Mammary microvascular endothelial cell (primary cell): ENCODE results near the gene HES5. TPM values are rescaled to one million over a fixed set of nuclear protein-coding genes. Genes with fewer than 3 reads are reported as not detected.

Experiments
- total RNA-seq: library from RNA; depleted of rRNA; stranded (reverse); fragments of >200 nt; gene quantifications from 2 replicates; pipeline ENCODE4 v1.2.3, GENCODE V29; 2015

The HES5 gene
- total RNA-seq = not detected in 2 replicates

DNA sequence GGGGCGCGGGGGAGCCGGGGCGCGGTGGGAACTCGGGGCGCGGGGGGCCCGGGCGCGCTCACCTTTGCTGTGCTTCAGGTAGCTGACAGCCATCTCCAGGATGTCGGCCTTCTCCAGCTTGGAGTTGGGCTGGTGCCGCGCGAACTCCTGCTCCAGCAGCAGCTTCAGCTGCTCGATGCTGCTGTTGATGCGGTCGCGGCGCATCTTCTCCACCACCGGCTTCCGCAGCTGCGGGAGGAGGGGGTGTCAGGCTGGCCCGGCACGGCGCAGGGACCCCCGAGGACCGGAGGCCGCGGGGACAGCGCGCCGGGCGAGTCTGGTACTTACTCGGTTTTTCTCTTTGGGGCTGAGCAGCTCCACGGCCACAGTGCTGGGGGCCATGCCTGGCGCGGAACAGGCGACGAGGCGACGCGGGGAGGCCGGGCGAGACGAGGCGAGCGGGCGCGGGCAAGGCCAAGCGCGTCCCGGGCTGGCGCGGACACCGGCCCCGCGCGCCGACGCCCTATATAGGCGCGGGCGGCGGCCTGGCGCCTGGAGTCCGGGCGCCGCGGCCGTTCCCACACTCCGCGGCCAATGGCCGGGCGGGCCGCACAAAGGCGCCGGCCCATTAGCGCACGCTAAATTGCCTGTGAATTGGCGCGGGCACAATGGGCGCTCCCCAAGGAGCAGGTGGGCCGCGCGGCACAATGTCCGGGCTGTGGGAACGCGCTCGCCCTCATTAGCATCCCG lies at the start of gene HES5:
Gene HES5 (minus strand): TSS at position 480 of the 729 bp plus-strand sequence. CDS start 99 bp downstream, at position 381.

GRCh38 chr1:2556277-2556677 lies 26.2 kb upstream of the HES5 start, which contains the start of gene TNFRSF14:
TSS of gene TNFRSF14 (plus strand) at chr1:2556371. CDS start at chr1:2556665, 294 bp downstream.

DNA sequence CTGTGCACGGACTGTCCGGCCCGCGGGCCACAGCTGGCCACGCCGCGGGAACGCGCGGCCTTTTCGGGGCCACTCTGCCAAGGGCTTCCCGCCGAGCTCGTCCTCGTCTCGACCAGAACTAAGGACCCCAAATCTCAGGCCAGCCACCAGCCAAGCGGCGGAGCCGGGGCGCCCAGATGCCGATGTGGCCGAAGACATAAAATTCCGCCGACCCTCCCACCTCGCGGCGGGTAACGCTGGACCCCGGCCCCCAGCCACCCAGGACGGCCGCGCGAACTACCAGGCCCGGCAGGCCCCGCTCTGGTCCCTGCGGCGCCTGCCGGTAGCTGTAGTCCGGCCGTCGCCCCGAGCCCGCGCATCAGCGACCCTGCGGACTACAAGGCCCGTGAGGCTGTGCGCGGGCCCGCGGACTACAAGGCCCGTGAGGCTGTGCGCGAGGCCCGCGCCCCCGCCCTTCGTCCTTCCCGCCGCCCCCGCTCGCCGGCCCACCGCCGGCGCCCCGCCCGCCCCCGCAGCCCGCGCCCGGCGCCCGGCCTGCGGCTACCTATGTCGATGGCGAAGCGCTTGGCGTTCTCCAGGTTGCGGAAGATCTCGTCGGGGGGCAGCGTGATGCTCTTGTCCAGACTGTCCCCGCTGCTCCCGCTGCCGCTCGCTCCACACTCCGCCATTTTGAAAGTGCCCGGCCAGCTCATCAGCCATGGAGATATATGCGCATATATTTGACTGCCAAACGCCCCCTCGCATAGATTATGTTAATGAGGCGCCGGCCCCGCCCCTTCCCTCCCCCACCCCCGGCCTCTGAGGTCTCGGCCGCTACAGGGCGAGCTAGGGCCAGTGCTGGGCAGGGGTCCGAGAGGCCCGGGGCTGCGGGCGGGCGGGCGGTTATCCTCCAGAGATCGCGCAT lies 3.9 kb downstream of the HES5 start, which contains the start of gene PANK4:
Gene PANK4 (minus strand): TSS at position 677 of the 904 bp plus-strand sequence. CDS start 9 bp downstream, at position 668.

Other genes with a start within 250 kb of the HES5 start
- gene MORN1, start 138.7 kb downstream of the HES5 start, total RNA-seq = 2.7 and 3.0 TPM in 2 replicates
- gene RER1, start 138.4 kb downstream of the HES5 start, total RNA-seq = 75.9 and 89.8 TPM in 2 replicates
- gene PEX10, start 117.7 kb downstream of the HES5 start, total RNA-seq = 41.4 and 44.1 TPM in 2 replicates
- 0.13 TPM in 1 of 2 replicates, not detected in the other for gene PLCH2, start 54.0 kb downstream of the HES5 start, total RNA-seq
- 25.0 and 32.5 TPM in 2 replicates for gene PANK4, start 3.7 kb downstream of the HES5 start, total RNA-seq
- gene TNFRSF14, start 26.1 kb upstream of the HES5 start, total RNA-seq = 99.8 and 104 TPM in 2 replicates
- 50.7 and 59.6 TPM in 2 replicates for gene PRXL2B, start 56.5 kb upstream of the HES5 start, total RNA-seq
- gene MMEL1, start 102.8 kb upstream of the HES5 start, total RNA-seq = 0.25 and 3.0 TPM in 2 replicates